ENCODE results near the gene MZT2B. TPM values are rescaled to one million over a fixed set of nuclear protein-coding genes. Genes with fewer than 3 reads are reported as not detected.
"Not testable (repeated sequence)": the region's sequence is repeated elsewhere in the genome, so short reads cannot be mapped to it uniquely, and the experiment has no call there.

Gene MZT2B
- total RNA-seq, 2 donors from 2014 or later = 324 to 329 TPM

GRCh38 chr2:130156624-130157004, 25.4 kb upstream of the MZT2B start:
- Mint-ChIP-seq H3K27ac (no peak overlapping the region), H3K4me1 (ENCODE audit: low read depth) (no peaks in the 10 kb centered on the region), H3K9me3 (no peaks in the 10 kb centered on the region), H3K27me3 (ENCODE audit: low read depth) (no peaks in the 10 kb centered on the region), H3K36me3 (ENCODE audit: insufficient read depth in 2 of 2) (peaks cover 0 to 1% of the 10 kb centered on the region in 2 donors), H3K4me3 (no peak overlapping the region)
- DNase-seq (no peak), ATAC-seq (replicated peaks in 1 of 2) (no peak)

- H3K27me3 Mint-ChIP-seq (ENCODE audit: low read depth); H3K27ac Mint-ChIP-seq; H3K36me3 Mint-ChIP-seq (ENCODE audit: insufficient read depth in 2 of 2); H3K4me1 Mint-ChIP-seq (ENCODE audit: low read depth); ATAC-seq (replicated peaks in 1 of 2); DNase-seq; H3K9me3 Mint-ChIP-seq; H3K4me3 Mint-ChIP-seq: not testable (repeated sequence)
Measured at GRCh38 chr2:130157354-130157753, 24.7 kb upstream of the MZT2B start.

GRCh38 chr2:130157825-130158514, 24.1 kb upstream of the MZT2B start:
- not testable (repeated sequence) for H3K27me3 Mint-ChIP-seq (ENCODE audit: low read depth); H3K36me3 Mint-ChIP-seq (ENCODE audit: insufficient read depth in 2 of 2); H3K4me3 Mint-ChIP-seq; H3K9me3 Mint-ChIP-seq; H3K4me1 Mint-ChIP-seq (ENCODE audit: low read depth)
- DNase-seq (peak in 1 of 2 donors; percentile 14), ATAC-seq (replicated peaks in 1 of 2) (peak in 1 of 2 donors; percentile 61)
- H3K27ac Mint-ChIP-seq = peak overlapping the region; percentile 42

- H3K9me3 Mint-ChIP-seq = no peaks in the 10 kb centered on the region
- peaks cover 2 to 3% of the 10 kb centered on the region in 2 donors for H3K36me3 Mint-ChIP-seq (ENCODE audit: insufficient read depth in 2 of 2)
Measured at GRCh38 chr2:130158631-130159030, 23.4 kb upstream of the MZT2B start.

GRCh38 chr2:130159376-130159775, 22.7 kb upstream of the MZT2B start:
- not testable (repeated sequence) for H3K27me3 Mint-ChIP-seq (ENCODE audit: low read depth); H3K4me3 Mint-ChIP-seq; H3K4me1 Mint-ChIP-seq (ENCODE audit: low read depth); H3K9me3 Mint-ChIP-seq; ATAC-seq (replicated peaks in 1 of 2); DNase-seq; H3K36me3 Mint-ChIP-seq (ENCODE audit: insufficient read depth in 2 of 2); H3K27ac Mint-ChIP-seq

More at GRCh38 chr2:130158631-130159030, 23.4 kb upstream of the MZT2B start:
- ATAC-seq (replicated peaks in 1 of 2) (no peak), DNase-seq (no peak)
- H3K4me3 Mint-ChIP-seq = no peak overlapping the region
- no peaks in the 10 kb centered on the region for H3K4me1 Mint-ChIP-seq (ENCODE audit: low read depth)
- no peak overlapping the region for H3K27ac Mint-ChIP-seq
- no peaks in the 10 kb centered on the region for H3K27me3 Mint-ChIP-seq (ENCODE audit: low read depth)

- Mint-ChIP-seq H3K27ac (no peak overlapping the region), H3K4me1 (ENCODE audit: low read depth) (no peaks in the 10 kb centered on the region), H3K27me3 (ENCODE audit: low read depth) (no peaks in the 10 kb centered on the region), H3K36me3 (ENCODE audit: insufficient read depth in 2 of 2) (peaks cover 4 to 7% of the 10 kb centered on the region in 2 donors), H3K9me3 (no peaks in the 10 kb centered on the region), H3K4me3 (no peak overlapping the region)
- ATAC-seq (replicated peaks in 1 of 2) = no peak
- no peak for DNase-seq
Measured at GRCh38 chr2:130160131-130160530, 21.9 kb upstream of the MZT2B start.

- not testable (repeated sequence) for H3K4me3 Mint-ChIP-seq; DNase-seq; H3K4me1 Mint-ChIP-seq (ENCODE audit: low read depth); H3K9me3 Mint-ChIP-seq; H3K27ac Mint-ChIP-seq; H3K27me3 Mint-ChIP-seq (ENCODE audit: low read depth); ATAC-seq (replicated peaks in 1 of 2); H3K36me3 Mint-ChIP-seq (ENCODE audit: insufficient read depth in 2 of 2)
Measured at GRCh38 chr2:130160838-130161705, 21.0 kb upstream of the MZT2B start.

- peaks cover 6 to 18% of the 10 kb centered on the region in 2 donors for H3K36me3 Mint-ChIP-seq (ENCODE audit: insufficient read depth in 2 of 2)
- H3K4me1 Mint-ChIP-seq (ENCODE audit: low read depth); ATAC-seq (replicated peaks in 1 of 2); H3K4me3 Mint-ChIP-seq; H3K27me3 Mint-ChIP-seq (ENCODE audit: low read depth); DNase-seq; H3K9me3 Mint-ChIP-seq; H3K27ac Mint-ChIP-seq: not testable (repeated sequence)
Measured at GRCh38 chr2:130162486-130162885, 19.6 kb upstream of the MZT2B start.

GRCh38 chr2:130162968-130163367, 19.1 kb upstream of the MZT2B start:
- Mint-ChIP-seq H3K27ac (no peak overlapping the region), H3K36me3 (ENCODE audit: insufficient read depth in 2 of 2) (peaks cover 6 to 20% of the 10 kb centered on the region in 2 donors), H3K4me3 (no peak overlapping the region), H3K9me3 (no peaks in the 10 kb centered on the region), H3K27me3 (ENCODE audit: low read depth) (no peaks in the 10 kb centered on the region), H3K4me1 (ENCODE audit: low read depth) (no peaks in the 10 kb centered on the region)
- ATAC-seq (replicated peaks in 1 of 2) = no peak
- DNase-seq = no peak

GRCh38 chr2:130165293-130166016, 16.6 kb upstream of the MZT2B start:
- no peaks in the 10 kb centered on the region for H3K27me3 Mint-ChIP-seq (ENCODE audit: low read depth)
- H3K4me3 Mint-ChIP-seq = no peak overlapping the region
- no peaks in the 10 kb centered on the region for H3K9me3 Mint-ChIP-seq
- DNase-seq (no peak), ATAC-seq (replicated peaks in 1 of 2) (no peak)
- H3K27ac Mint-ChIP-seq = no peak overlapping the region
- H3K4me1 Mint-ChIP-seq (ENCODE audit: low read depth) = peaks cover 4% of the 10 kb centered on the region
- H3K36me3 Mint-ChIP-seq (ENCODE audit: insufficient read depth in 2 of 2) = peaks cover 6 to 23% of the 10 kb centered on the region in 2 donors

GRCh38 chr2:130166611-130167010, 15.5 kb upstream of the MZT2B start:
- H3K36me3 Mint-ChIP-seq (ENCODE audit: insufficient read depth in 2 of 2) = peaks cover 6 to 26% of the 10 kb centered on the region in 2 donors
- ATAC-seq (replicated peaks in 1 of 2); DNase-seq; H3K9me3 Mint-ChIP-seq; H3K4me1 Mint-ChIP-seq (ENCODE audit: low read depth); H3K4me3 Mint-ChIP-seq; H3K27ac Mint-ChIP-seq; H3K27me3 Mint-ChIP-seq (ENCODE audit: low read depth): not testable (repeated sequence)

- peak; percentile 47 to 96 for ATAC-seq (replicated peaks in 1 of 2)
- H3K27me3 Mint-ChIP-seq (ENCODE audit: low read depth); H3K4me1 Mint-ChIP-seq (ENCODE audit: low read depth); H3K4me3 Mint-ChIP-seq; H3K27ac Mint-ChIP-seq; DNase-seq; H3K9me3 Mint-ChIP-seq: not testable (repeated sequence)
- H3K36me3 Mint-ChIP-seq (ENCODE audit: insufficient read depth in 2 of 2) = peaks cover 8 to 27% of the 10 kb centered on the region in 2 donors
Measured at GRCh38 chr2:130169163-130169562, 12.9 kb upstream of the MZT2B start.

GRCh38 chr2:130169896-130170295, 12.2 kb upstream of the MZT2B start:
- Mint-ChIP-seq H3K36me3 (ENCODE audit: insufficient read depth in 2 of 2) (peaks cover 6 to 23% of the 10 kb centered on the region in 2 donors), H3K27me3 (ENCODE audit: low read depth) (no peaks in the 10 kb centered on the region), H3K4me3 (no peak overlapping the region), H3K9me3 (no peaks in the 10 kb centered on the region), H3K27ac (no peak overlapping the region), H3K4me1 (ENCODE audit: low read depth) (peaks cover 5% of the 10 kb centered on the region)
- ATAC-seq (replicated peaks in 1 of 2) (peak in 1 of 2 donors; percentile 67), DNase-seq (no peak)

Data from activated T-cell treated with anti-CD3 and anti-CD28 coated beads, Interleukin-2, amount 50 U/mL, for 72 hours (primary cell).